Mesodermal cell (in vitro differentiated cells): ENCODE measurements around the gene TMUB1.

Experiments used
- H3K27ac ChIP-seq: 2 replicates; pipeline ENCODE4 v1.7.0; 2013; ENCODE audit warnings: mild to moderate bottlenecking, low read depth, low read length, moderate library complexity; ENCODE audit not compliant: severe bottlenecking
- H3K36me3 ChIP-seq: 2 replicates; pipeline ENCODE4 v1.7.1; 2013; ENCODE audit warnings: mild to moderate bottlenecking, low read length, moderate library complexity; ENCODE audit not compliant: control insufficient read depth, insufficient read depth
- H3K4me1 ChIP-seq: one replicate; pipeline ENCODE4 v1.7.1; 2013; ENCODE audit warnings: mild to moderate bottlenecking, low read length; ENCODE audit not compliant: insufficient read depth, control insufficient read depth, poor library complexity, severe bottlenecking
- H3K4me3 ChIP-seq: 2 replicates; pipeline ENCODE4 v1.7.0; 2013; ENCODE audit warnings: low read length, control low read depth, mild to moderate bottlenecking; ENCODE audit not compliant: insufficient read depth, poor library complexity, severe bottlenecking; ENCODE audit errors: extremely low read depth
- H3K9me3 ChIP-seq: 2 replicates; pipeline ENCODE4 v1.7.1; 2013; ENCODE audit warnings: mild to moderate bottlenecking, low read length, moderate library complexity; ENCODE audit not compliant: control insufficient read depth
- WGBS, 2 experiments: methylation state at CpG; one replicate each; pipeline ENCODE4 v1.1.5; 2013; ENCODE audit warnings: missing lambda C conversion rate in 2 of 2; ENCODE audit not compliant: insufficient coverage in 2 of 2; 5-methylcytosine and 5-hydroxymethylcytosine counted together

Gene TMUB1

GRCh38 chr7:151113344-151114150 lies 30.3 kb upstream of the TMUB1 start:
- H3K27ac ChIP-seq = peak overlapping the region; percentile 98
- H3K9me3 ChIP-seq = no peaks in the 10 kb centered on the region

DNA sequence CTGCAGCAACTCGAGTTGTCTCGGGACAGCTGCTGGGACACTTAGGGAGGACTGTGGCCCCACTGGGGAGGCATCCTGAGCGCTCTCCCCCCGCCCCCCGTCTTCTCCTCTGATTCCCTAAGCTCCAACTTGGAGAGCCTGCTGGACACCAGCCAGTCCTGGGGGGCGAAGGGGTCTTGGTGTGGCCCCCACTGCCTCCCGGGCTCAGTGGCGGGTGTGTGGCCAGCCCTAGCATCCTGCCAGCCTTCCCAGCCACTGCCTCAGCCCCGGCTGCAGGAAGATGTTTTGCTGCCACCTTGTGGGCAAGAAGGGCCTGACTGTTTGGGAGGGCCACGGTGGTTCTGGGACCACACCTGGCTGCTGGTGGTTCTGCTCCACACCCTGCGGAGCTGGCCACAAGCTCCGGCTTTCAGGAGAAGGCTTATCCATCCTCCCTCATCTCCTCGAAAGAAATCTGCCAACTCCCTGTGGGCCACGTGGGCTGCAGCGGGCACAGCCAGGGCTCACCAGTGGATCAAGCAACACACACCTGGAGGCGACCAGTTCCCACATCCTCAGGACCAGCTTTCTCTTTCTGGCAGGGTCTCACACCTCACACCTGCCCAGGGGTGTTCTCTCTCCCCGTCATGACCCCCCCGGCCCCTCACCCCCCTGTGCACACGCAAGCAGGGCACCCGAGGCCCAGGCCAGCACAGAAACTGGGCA lies 27.8 kb upstream of the TMUB1 start:
- Histone ChIP-seq H3K4me3 (no peak overlapping the region), H3K27ac (no peak overlapping the region), H3K4me1 (peaks cover 47% of the 10 kb centered on the region), H3K36me3 (no peaks in the 10 kb centered on the region), H3K9me3 (no peaks in the 10 kb centered on the region)
- WGBS, 2 experiments = 35 to 44% methylated on average over 12 to 16 of the region's 20 CpGs

More at GRCh38 chr7:151113344-151114150, 30.3 kb upstream of the TMUB1 start:
- peaks cover 20% of the 10 kb centered on the region for H3K36me3 ChIP-seq
- H3K4me3 ChIP-seq = peak overlapping the region; percentile 33
- 10 to 12% methylated on average over 10 of the region's 13 CpGs for WGBS, 2 experiments
- peaks cover 46% of the 10 kb centered on the region for H3K4me1 ChIP-seq

DNA sequence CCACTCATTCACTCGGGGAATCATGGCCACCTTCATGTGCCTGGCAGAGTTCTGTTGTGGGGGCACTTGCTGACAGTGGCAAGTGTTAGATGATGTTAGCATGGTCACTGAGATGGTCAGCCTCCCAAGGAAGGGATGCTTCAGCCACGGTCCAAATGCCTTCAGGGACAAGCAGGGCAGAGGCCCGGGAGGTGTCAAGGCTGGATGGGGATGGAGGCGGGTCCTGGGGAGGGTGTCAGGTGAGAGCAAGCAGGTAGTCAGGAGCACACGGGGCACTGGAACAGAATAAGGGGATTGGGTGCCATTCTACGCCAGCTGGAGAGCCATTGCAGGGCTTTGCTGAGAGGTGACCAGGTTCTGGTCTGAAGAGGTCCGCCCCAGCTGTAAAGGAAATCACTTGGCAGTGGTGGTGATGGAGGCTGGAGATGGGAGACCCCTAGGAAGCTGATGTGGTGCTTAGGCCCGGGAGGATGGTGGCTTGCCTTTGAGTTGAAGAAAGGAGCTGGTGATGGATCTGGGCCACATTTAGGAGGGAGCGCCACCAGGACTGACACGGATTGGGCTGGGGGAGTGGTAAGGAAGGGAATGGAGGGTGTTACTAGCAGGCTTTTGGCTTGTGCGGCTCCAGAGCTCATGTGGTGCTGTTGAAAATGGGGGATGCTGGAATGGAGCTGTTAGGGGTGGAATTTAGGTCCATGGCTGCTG lies 27.1 kb upstream of the TMUB1 start:
- WGBS, 2 experiments = 78 to 83% methylated on average over 10 to 11 of the region's 11 CpGs
- H3K36me3 ChIP-seq = no peaks in the 10 kb centered on the region

DNA sequence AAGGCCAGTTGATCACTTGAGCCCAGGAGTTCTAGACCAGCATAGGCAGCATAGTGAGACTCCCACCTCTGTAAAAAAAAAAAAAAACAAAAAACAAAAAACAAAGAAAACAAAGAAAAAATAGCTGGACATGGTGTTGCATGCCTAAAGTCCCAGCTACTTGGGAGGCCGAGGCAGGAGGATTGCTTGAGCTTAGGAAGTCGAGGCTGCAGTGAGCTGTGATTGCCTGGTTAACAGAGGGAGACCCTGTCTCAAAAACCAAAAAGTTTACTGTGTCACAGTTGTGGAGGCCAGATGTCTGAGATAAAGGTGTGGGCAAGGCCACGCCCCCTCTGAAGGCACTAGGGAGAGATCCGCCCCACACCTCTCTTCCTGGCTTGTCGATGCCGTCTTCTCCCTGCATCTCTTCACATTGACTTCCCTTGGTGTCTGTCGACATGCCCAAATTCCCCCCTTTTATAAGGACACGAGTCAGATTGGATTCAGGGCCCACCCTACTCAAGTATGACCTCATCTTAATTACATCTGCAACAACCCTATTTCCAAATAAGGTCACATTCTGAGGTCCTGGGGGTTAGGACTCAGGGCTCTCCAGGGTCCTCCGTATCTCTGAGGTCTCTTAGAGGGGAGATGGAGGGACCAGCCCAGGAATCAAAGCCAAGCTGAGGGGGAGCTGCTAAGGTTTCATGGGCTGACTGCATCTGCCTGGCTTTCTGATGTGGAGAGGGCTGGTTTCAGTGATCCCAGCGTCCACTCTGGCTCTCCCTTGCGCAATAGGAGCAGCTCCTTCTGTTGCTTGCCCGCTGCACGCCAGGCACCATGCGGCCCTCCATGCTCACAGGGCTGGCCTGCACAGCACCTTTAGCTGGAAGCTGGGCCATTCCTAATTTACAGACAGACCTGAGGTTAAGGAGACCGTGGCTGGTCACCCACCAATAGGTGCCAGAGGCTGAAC lies 26.1 kb upstream of the TMUB1 start:
- 76 to 79% methylated on average over 13 to 15 of the region's 15 CpGs for WGBS, 2 experiments
- H3K36me3 ChIP-seq = peaks cover 5% of the 10 kb centered on the region
- H3K27ac ChIP-seq = peak overlapping the region; percentile 8
- H3K4me3 ChIP-seq = no peak overlapping the region
- H3K9me3 ChIP-seq = no peaks in the 10 kb centered on the region
- peaks cover 52% of the 10 kb centered on the region for H3K4me1 ChIP-seq

More for the DNA sequence above, 27.1 kb upstream of the TMUB1 start:
- H3K27ac ChIP-seq = no peak overlapping the region
- H3K4me1 ChIP-seq = peaks cover 44% of the 10 kb centered on the region
- H3K9me3 ChIP-seq = no peaks in the 10 kb centered on the region
- no peak overlapping the region for H3K4me3 ChIP-seq

GRCh38 chr7:151107882-151108281 lies 24.6 kb upstream of the TMUB1 start:
- H3K36me3 ChIP-seq = peaks cover 20% of the 10 kb centered on the region
- H3K4me1 ChIP-seq = peaks cover 54% of the 10 kb centered on the region
- H3K27ac ChIP-seq = no peak overlapping the region
- WGBS, 2 experiments = 80 to 91% methylated on average over 10 of the region's 10 CpGs
- no peaks in the 10 kb centered on the region for H3K9me3 ChIP-seq
- no peak overlapping the region for H3K4me3 ChIP-seq

DNA sequence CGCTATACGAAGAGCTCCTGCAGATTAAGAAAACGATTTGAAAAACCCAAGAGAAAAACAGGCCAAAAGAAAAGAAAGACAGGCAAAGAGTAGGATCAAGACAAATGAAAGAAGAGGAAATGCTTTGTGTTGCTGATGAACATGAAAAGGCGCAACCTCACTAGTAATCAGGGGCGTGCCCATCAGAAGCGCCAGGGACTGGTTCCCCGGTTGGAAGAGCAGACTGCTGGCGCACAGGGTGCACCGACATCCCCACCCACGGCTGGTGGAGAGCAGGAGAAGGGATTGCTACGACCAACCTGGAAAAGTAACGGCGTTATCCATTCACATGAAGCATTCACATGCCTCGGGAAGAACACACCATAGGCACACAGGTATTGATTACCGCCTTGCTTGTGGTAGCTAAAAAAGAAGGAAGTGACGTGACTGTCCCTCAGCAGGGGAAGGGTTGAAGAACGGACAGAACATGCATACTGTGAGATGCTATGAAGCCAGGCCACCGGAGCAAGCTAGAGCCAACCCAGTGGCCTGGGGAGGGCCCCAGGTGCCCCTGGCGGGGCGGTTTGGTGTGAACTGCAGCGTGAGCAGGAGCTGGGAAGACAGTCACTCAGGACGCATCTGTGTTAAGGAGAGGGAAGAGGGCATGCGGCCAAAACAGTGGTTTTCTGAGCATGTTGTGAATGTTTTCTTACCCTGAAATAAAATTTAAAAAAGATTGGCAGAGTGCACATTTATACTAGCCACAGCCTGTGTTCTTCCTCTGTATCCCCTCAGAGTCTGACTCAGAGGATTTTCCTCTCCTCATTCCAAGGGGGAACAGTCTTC lies 21.3 kb upstream of the TMUB1 start:
- no peak overlapping the region for H3K27ac ChIP-seq
- H3K36me3 ChIP-seq = peaks cover 38% of the 10 kb centered on the region
- WGBS, 2 experiments = 62 to 66% methylated on average over 20 to 21 of the region's 23 CpGs
- peaks cover 34% of the 10 kb centered on the region for H3K4me1 ChIP-seq
- no peak overlapping the region for H3K4me3 ChIP-seq
- no peaks in the 10 kb centered on the region for H3K9me3 ChIP-seq

DNA sequence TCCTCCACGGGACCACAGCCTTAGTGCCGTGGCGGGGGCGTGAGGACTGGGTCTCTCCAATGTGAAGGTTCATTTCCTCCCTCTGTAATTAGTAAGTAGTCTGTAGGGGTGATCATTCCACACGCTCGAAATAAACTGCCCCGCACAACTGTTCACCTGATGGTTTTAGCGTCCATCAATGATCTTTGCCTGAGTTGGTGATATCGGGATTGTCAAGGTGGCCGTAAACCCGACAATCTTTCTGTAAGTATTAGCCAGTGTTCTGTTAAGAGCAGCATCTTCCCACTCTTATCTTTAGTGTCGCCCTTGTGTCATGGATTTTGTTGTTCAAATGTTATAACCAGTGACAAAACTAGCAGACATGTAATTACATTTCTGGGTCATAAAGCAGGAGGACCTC lies 20.7 kb upstream of the TMUB1 start:
- no peak overlapping the region for H3K4me3 ChIP-seq
- H3K27ac ChIP-seq = no peak overlapping the region
- peaks cover 30% of the 10 kb centered on the region for H3K4me1 ChIP-seq
- H3K36me3 ChIP-seq = peaks cover 38% of the 10 kb centered on the region
- no peaks in the 10 kb centered on the region for H3K9me3 ChIP-seq
- 90 to 95% methylated on average over 5 to 7 of the region's 12 CpGs for WGBS, 2 experiments

DNA sequence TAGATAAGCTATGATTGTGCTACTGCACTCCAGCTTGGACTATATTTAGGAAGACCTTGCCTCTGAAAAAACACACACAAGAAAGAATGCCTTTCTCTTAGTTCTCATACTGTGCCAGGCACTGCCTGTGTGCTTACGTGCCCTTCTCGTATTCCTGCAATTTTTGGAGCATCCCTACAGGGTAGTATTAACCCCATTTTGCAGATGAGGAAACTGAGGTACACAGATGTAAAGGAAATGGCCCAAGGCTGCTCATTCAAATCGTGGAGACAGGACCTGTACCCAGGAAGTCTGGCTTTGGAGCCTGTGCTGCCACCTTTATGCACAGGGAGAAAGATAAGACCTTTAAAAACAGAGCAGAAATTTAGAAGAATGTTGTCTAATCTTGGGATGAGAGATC lies 19.7 kb upstream of the TMUB1 start:
- no peak overlapping the region for H3K4me3 ChIP-seq
- 89 to 93% methylated on average over 3 of the region's 3 CpGs for WGBS, 2 experiments
- H3K27ac ChIP-seq = no peak overlapping the region
- peaks cover 23% of the 10 kb centered on the region for H3K4me1 ChIP-seq
- H3K36me3 ChIP-seq = peaks cover 42% of the 10 kb centered on the region
- H3K9me3 ChIP-seq = no peaks in the 10 kb centered on the region

DNA sequence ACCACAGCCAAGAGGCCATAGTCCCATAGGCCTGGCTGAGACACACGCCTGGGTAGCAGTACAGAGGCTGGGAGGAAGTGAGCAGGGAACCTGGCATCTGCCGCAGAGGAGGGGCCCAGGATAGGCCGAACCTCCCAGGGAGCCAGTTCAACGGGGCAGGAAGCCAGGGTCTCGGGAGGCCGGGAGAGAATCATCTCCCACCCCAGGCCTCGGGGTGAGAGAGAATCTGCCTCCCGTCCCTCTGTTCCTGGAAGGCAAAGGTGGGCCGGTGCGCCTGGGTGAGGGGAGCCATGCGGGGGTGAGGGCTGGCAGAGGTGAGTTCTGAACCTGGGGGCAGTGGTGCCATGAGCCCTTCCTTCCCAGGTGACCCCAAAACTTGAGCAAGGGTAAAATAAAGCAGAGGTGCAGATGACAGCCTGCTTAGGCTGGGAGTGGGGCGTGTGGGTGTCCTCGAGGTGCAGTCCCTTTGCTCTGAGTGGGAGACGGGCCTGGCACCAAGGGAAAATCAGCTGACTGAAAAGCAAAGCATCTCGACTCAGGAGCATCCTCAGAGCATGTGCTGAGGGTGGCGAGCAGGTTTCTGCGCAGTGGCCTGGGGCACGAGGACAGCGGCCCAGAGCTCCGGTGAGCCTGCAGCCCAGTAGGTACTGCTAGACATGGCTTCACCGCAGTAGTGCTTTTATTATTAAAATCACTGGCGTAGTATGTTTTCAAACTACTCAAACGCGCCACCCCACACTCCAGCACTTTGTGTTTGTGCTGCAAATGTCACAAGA lies 18.5 kb upstream of the TMUB1 start:
- H3K4me1 ChIP-seq = peaks cover 19% of the 10 kb centered on the region
- 82 to 90% methylated on average over 18 to 24 of the region's 24 CpGs for WGBS, 2 experiments
- no peak overlapping the region for H3K4me3 ChIP-seq
- H3K27ac ChIP-seq = no peak overlapping the region
- peaks cover 53% of the 10 kb centered on the region for H3K36me3 ChIP-seq
- H3K9me3 ChIP-seq = no peaks in the 10 kb centered on the region
